Neuronal stem cell (in vitro differentiated cells): Measurements from ENCODE around the gene CHCHD3.

Experiments used
- DNase-seq: peaks from one replicate; pipeline ENCODE4 v3.0.0-alpha.2; 2013; ENCODE audit warnings: low spot score
- H2AFZ ChIP-seq: one replicate; pipeline ENCODE4 v1.6.1; 2013; ENCODE audit warnings: mild to moderate bottlenecking, low read length, inconsistent platforms
- H2AK5ac ChIP-seq: 2 replicates; pipeline ENCODE4 v1.6.1; 2013; ENCODE audit warnings: low read depth, mild to moderate bottlenecking, inconsistent platforms, low read length, moderate library complexity, mixed read lengths
- H2BK120ac ChIP-seq: 2 replicates; pipeline ENCODE4 v1.6.1; 2013; ENCODE audit warnings: low read depth, mild to moderate bottlenecking, inconsistent platforms, low read length, moderate library complexity, mixed read lengths
- H2BK12ac ChIP-seq: one replicate; pipeline ENCODE4 v1.6.1; 2013; ENCODE audit warnings: low read length, inconsistent platforms
- H2BK15ac ChIP-seq: 2 replicates; pipeline ENCODE4 v1.6.1; 2013; ENCODE audit warnings: mild to moderate bottlenecking, low read length, inconsistent platforms, mixed read lengths
- H2BK5ac ChIP-seq: one replicate; pipeline ENCODE4 v1.6.1; 2013; ENCODE audit warnings: inconsistent platforms, mild to moderate bottlenecking, low read length, moderate library complexity
- H3K14ac ChIP-seq: one replicate; pipeline ENCODE4 v1.6.1; 2013; ENCODE audit warnings: low read length, inconsistent platforms
- H3K18ac ChIP-seq: 2 replicates; pipeline ENCODE4 v1.6.1; 2013; ENCODE audit warnings: low read length, inconsistent platforms
- H3K23ac ChIP-seq: 2 replicates; pipeline ENCODE4 v1.6.1; 2013; ENCODE audit warnings: low read depth, mild to moderate bottlenecking, mixed read lengths, low read length, inconsistent platforms; ENCODE audit not compliant: poor library complexity
- H3K27ac ChIP-seq: replicated peaks from 3 replicates; pipeline ENCODE4 v1.5.1; 2013; ENCODE audit warnings: low read length, inconsistent platforms
- H3K27me3 ChIP-seq, 3 experiments: 2 replicates each; pipeline ENCODE4 v1.6.1; 2013; ENCODE audit warnings: low read length in 3 of 3, mild to moderate bottlenecking in 2 of 3, inconsistent platforms in 1 of 3, low read depth in 1 of 3, mixed read lengths in 1 of 3, moderate library complexity in 1 of 3; ENCODE audit not compliant: control insufficient read depth in 3 of 3, insufficient read depth in 3 of 3
- H3K36me3 ChIP-seq, 2 donors: replicated peaks in 1 of 2; 2 replicates each; pipeline ENCODE4 v1.6.1; 2013; ENCODE audit warnings: low read length in 2 of 2; ENCODE audit not compliant: control insufficient read depth in 2 of 2, insufficient read depth in 2 of 2
- H3K4ac ChIP-seq: 2 replicates; pipeline ENCODE4 v1.6.1; 2013; ENCODE audit warnings: inconsistent platforms, mild to moderate bottlenecking, low read length, moderate library complexity
- H3K4me1 ChIP-seq, 2 donors: 1 replicate in 1 of 2; 2 replicates in 1 of 2; pipeline ENCODE4 v1.6.1; 2013; ENCODE audit warnings: low read length in 2 of 2, low read depth in 1 of 2; ENCODE audit not compliant: control insufficient read depth in 2 of 2, insufficient read depth in 1 of 2
- H3K4me2 ChIP-seq: one replicate; pipeline ENCODE4 v1.6.1; 2013; ENCODE audit warnings: mild to moderate bottlenecking, low read length, inconsistent platforms; ENCODE audit not compliant: insufficient read depth, poor library complexity, severe bottlenecking
- H3K4me3 ChIP-seq, 2 donors: 2 replicates each; pipeline ENCODE4 v1.5.1; 2013; ENCODE audit warnings: low read length in 2 of 2, mild to moderate bottlenecking in 2 of 2, inconsistent platforms in 1 of 2, moderate library complexity in 1 of 2
- H3K79me1 ChIP-seq: one replicate; pipeline ENCODE4 v1.6.1; 2013; ENCODE audit warnings: low read depth, mild to moderate bottlenecking, inconsistent platforms, low read length, moderate library complexity
- H3K9ac ChIP-seq: one replicate; pipeline ENCODE4 v1.6.1; 2013; ENCODE audit warnings: mild to moderate bottlenecking, low read depth, low read length, inconsistent platforms; ENCODE audit not compliant: poor library complexity
- H3K9me3 ChIP-seq, 2 donors: replicated peaks in 1 of 2; 2 replicates each; pipeline versions ENCODE3 to v1.6.1; 2013; ENCODE audit warnings: low read length in 2 of 2, mild to moderate bottlenecking in 2 of 2, inconsistent platforms in 1 of 2, low read depth in 1 of 2, mixed read lengths in 1 of 2, moderate library complexity in 1 of 2; ENCODE audit not compliant: control insufficient read depth in 2 of 2, insufficient read depth in 1 of 2
- H4K8ac ChIP-seq: one replicate; pipeline ENCODE4 v1.6.1; 2013; ENCODE audit warnings: low read depth, mild to moderate bottlenecking, inconsistent platforms, low read length, moderate library complexity
- H4K91ac ChIP-seq: one replicate; pipeline ENCODE4 v1.6.1; 2013; ENCODE audit warnings: low read length, low read depth, mild to moderate bottlenecking, inconsistent platforms; ENCODE audit not compliant: poor library complexity
- WGBS, 2 donors: extraction: QIAGEN DNeasy Blood & Tissue Kit; methylation state at CpG; one replicate each; pipeline ENCODE4 v1.1.7; 2013; ENCODE audit warnings: missing lambda C conversion rate in 2 of 2, mixed read lengths in 1 of 2; ENCODE audit not compliant: insufficient read length in 2 of 2, insufficient replicate concordance in 1 of 2; ENCODE audit errors: extremely low coverage in 2 of 2; 5-methylcytosine and 5-hydroxymethylcytosine counted together

The CHCHD3 gene

GRCh38 chr7:132752431-132752830, 329.5 kb downstream of the CHCHD3 start:
- no peaks in the 10 kb centered on the region for H3K9me3 ChIP-seq
- H3K14ac ChIP-seq = no peak overlapping the region
- no peak overlapping the region for H2BK5ac ChIP-seq
- no peak overlapping the region for H3K23ac ChIP-seq
- no peak overlapping the region for H2BK120ac ChIP-seq
- no peak overlapping the region for H2BK15ac ChIP-seq
- no peak overlapping the region for H2AK5ac ChIP-seq
- no peaks in the 10 kb centered on the region for H3K79me1 ChIP-seq
- no peak overlapping the region for H3K4ac ChIP-seq
- no peak overlapping the region for H3K18ac ChIP-seq
- H3K36me3 ChIP-seq = no peaks in the 10 kb centered on the region
- no peak overlapping the region for H3K9ac ChIP-seq
- no peak overlapping the region for H4K8ac ChIP-seq
- H4K91ac ChIP-seq = no peak overlapping the region
- no CpG with 5 or more reads among the region's 2 CpGs for WGBS, 2 donors
- DNase-seq = no peak
- no peak overlapping the region for H3K4me3 ChIP-seq
- peaks cover 8 to 19% of the 10 kb centered on the region in 2 donors for H3K4me1 ChIP-seq
- no peak overlapping the region for H3K4me2 ChIP-seq
- H2AFZ ChIP-seq = no peak overlapping the region
- no peak overlapping the region for H2BK12ac ChIP-seq
- no peak overlapping the region for H3K27ac ChIP-seq
- H3K27me3 ChIP-seq = no peaks in the 10 kb centered on the region

GRCh38 chr7:132751244-132751647, 330.6 kb downstream of the CHCHD3 start:
- Histone ChIP-seq H4K91ac (no peak overlapping the region), H2BK12ac (no peak overlapping the region), H3K14ac (no peak overlapping the region), H3K27ac (no peak overlapping the region), H3K9ac (no peak overlapping the region), H3K4me3 (peak overlapping the region in 1 of 2 donors; percentile 25), H2AK5ac (peak overlapping the region; percentile 17), H2AFZ (peak overlapping the region; percentile 76), H3K4me1 (peaks cover 8 to 19% of the 10 kb centered on the region in 2 donors), H2BK5ac (no peak overlapping the region), H3K9me3 (no peaks in the 10 kb centered on the region), H3K4me2 (no peak overlapping the region), H2BK15ac (no peak overlapping the region), H3K27me3 (no peaks in the 10 kb centered on the region), H3K36me3 (no peaks in the 10 kb centered on the region), H2BK120ac (no peak overlapping the region), H4K8ac (no peak overlapping the region), H3K23ac (no peak overlapping the region), H3K18ac (peak overlapping the region; percentile 38), H3K79me1 (no peaks in the 10 kb centered on the region), H3K4ac (no peak overlapping the region)
- no CpG with 5 or more reads among the region's 8 CpGs for WGBS, 2 donors
- DNase-seq = peak; percentile 24

GRCh38 chr7:132750530-132751217, 331.2 kb downstream of the CHCHD3 start:
- Histone ChIP-seq H4K91ac (no peak overlapping the region), H3K23ac (no peak overlapping the region), H3K14ac (no peak overlapping the region), H3K4ac (no peak overlapping the region), H3K36me3 (no peaks in the 10 kb centered on the region), H2BK5ac (no peak overlapping the region), H2BK15ac (no peak overlapping the region), H4K8ac (no peak overlapping the region), H2AK5ac (peak overlapping the region; percentile 17), H3K27ac (no peak overlapping the region), H3K9ac (no peak overlapping the region), H2BK120ac (no peak overlapping the region), H3K9me3 (no peaks in the 10 kb centered on the region), H3K4me1 (peaks cover 8 to 19% of the 10 kb centered on the region in 2 donors), H3K18ac (no peak overlapping the region), H2AFZ (peak overlapping the region; percentile 76), H3K79me1 (no peaks in the 10 kb centered on the region), H3K4me2 (no peak overlapping the region), H3K4me3 (peak overlapping the region in 1 of 2 donors; percentile 25), H3K27me3 (no peaks in the 10 kb centered on the region), H2BK12ac (peak overlapping the region; percentile 4)
- WGBS, 2 donors = no CpG with 5 or more reads among the region's 11 CpGs
- DNase-seq = no peak

- no peaks in the 10 kb centered on the region for H3K79me1 ChIP-seq
- no peak overlapping the region for H2AK5ac ChIP-seq
- H3K4me3 ChIP-seq = peak overlapping the region in 1 of 2 donors; percentile 8
- peaks cover 8 to 19% of the 10 kb centered on the region in 2 donors for H3K4me1 ChIP-seq
- no peak overlapping the region for H2BK120ac ChIP-seq
- H2BK12ac ChIP-seq = no peak overlapping the region
- peak overlapping the region; percentile 76 for H2AFZ ChIP-seq
- H3K18ac ChIP-seq = no peak overlapping the region
- no peak overlapping the region for H4K8ac ChIP-seq
- no peaks in the 10 kb centered on the region for H3K36me3 ChIP-seq
- no peak overlapping the region for H3K4ac ChIP-seq
- H3K23ac ChIP-seq = no peak overlapping the region
- no peak overlapping the region for H2BK15ac ChIP-seq
- H2BK5ac ChIP-seq = no peak overlapping the region
- H3K27ac ChIP-seq = no peak overlapping the region
- DNase-seq = no peak
- H3K14ac ChIP-seq = no peak overlapping the region
- no peak overlapping the region for H3K9ac ChIP-seq
- no peaks in the 10 kb centered on the region for H3K27me3 ChIP-seq
- WGBS, 2 donors = no CpG with 5 or more reads among the region's 7 CpGs
- H3K4me2 ChIP-seq = no peak overlapping the region
- no peaks in the 10 kb centered on the region for H3K9me3 ChIP-seq
- no peak overlapping the region for H4K91ac ChIP-seq
These were observed 331.8 kb downstream of the CHCHD3 start for GRCh38 chr7:132750096-132750495.
